ENCODE data around the gene PILRA. TPM values are rescaled to one million over a fixed set of nuclear protein-coding genes. Genes with fewer than 3 reads are reported as not detected.
A peak's percentile ranks its signal among the peaks of the same experiment; 100 is the strongest.
"Not testable (repeated sequence)": the region's sequence is repeated elsewhere in the genome, so short reads cannot be mapped to it uniquely, and the experiment has no call there.

PILRA gene
- total and polyA plus RNA-seq, 2 of the 13 experiments (the other 11 are each of a cell fraction or from before 2014, with no cell fraction given) = 0.13 to 1.3 TPM

DNA sequence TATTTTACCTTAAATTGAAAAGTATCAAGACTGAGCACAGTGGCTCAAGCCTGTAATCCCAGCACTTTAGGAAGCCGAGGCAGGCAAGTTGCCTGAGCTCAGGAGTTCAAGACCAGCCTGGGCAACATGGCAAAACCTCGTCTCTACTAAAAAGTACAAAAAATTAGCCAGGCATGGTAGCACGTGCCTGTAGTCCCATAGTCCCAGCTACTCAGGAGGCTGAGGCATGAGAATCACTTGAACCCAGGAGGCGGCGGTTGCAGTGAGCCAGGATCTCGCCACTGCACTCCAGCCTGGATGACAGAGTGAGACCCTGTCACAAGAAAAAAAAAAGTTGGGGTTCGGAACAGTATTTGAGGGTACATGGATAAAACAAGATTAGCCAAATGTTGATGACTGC lies 66.0 kb downstream of the PILRA start:
- FAIRE-seq; H4K20me1 ChIP-seq (ENCODE audit: insufficient read depth, low read length); in situ Hi-C loops (cut with HindIII; ENCODE audit: extremely low pct_ligation_motif_present, low pct_unique_long_range_greater_than_20kb); H3K27me3 ChIP-seq (ENCODE audit: control insufficient read depth in 1 of 2, insufficient read depth in 2 of 2, low read length in 2 of 2); CTCF ChIA-PET (ENCODE audit: low intra/inter-chr PET ratio, low total read pairs); H3K36me3 ChIP-seq (replicated peaks in 1 of 2; ENCODE audit: control insufficient read depth in 1 of 2, insufficient read depth in 2 of 2, low read length in 2 of 2); H2AFZ ChIP-seq (ENCODE audit: low read length); H3K9me3 ChIP-seq (ENCODE audit: low read length); intact Hi-C loops (cut with micrococcal nuclease; ENCODE audit: unreplicated experiment); DNase-seq (ENCODE audit: low spot score); H3K9ac ChIP-seq (ENCODE audit: insufficient read depth, low read depth, low read length); H3K4me2 ChIP-seq (ENCODE audit: low read depth, low read length); H3K4me3 ChIP-seq (replicated peaks in 1 of 3; ENCODE audit: insufficient read depth in 1 of 3, low read depth in 2 of 3, low read length in 3 of 3); BruUV-seq (replicated peaks); ATAC-seq: not testable (repeated sequence)
- Histone ChIP-seq H3K27ac (ENCODE audit: extremely low read length, insufficient read depth, low read length) (peak overlapping the region; percentile 71), H3K79me2 (ENCODE audit: insufficient read depth, low read length) (peaks cover 14% of the 10 kb centered on the region), H3K4me1 (ENCODE audit: insufficient read depth, low read length) (peaks cover 51% of the 10 kb centered on the region)
- POLR2A ChIA-PET = interaction anchor here (1.7 to 6.0 kb wide), 2 partner anchors 8 to 10 kb away, joined by 6 to 42 read pairs; partner anchors contain the start of genes MEPCE and ZCWPW1
- 0 out of 2 replicates have a peak, but pooled peaks have one; percentile 8 for TF ChIP-seq ZNF501 (CRISPR knock-in tag; IDR thresholded peaks at IDR 0.05)
- WGBS (ENCODE audit: low lambda C conversion rate) = 96% methylated on average over 7 of the region's 7 CpGs

DNA sequence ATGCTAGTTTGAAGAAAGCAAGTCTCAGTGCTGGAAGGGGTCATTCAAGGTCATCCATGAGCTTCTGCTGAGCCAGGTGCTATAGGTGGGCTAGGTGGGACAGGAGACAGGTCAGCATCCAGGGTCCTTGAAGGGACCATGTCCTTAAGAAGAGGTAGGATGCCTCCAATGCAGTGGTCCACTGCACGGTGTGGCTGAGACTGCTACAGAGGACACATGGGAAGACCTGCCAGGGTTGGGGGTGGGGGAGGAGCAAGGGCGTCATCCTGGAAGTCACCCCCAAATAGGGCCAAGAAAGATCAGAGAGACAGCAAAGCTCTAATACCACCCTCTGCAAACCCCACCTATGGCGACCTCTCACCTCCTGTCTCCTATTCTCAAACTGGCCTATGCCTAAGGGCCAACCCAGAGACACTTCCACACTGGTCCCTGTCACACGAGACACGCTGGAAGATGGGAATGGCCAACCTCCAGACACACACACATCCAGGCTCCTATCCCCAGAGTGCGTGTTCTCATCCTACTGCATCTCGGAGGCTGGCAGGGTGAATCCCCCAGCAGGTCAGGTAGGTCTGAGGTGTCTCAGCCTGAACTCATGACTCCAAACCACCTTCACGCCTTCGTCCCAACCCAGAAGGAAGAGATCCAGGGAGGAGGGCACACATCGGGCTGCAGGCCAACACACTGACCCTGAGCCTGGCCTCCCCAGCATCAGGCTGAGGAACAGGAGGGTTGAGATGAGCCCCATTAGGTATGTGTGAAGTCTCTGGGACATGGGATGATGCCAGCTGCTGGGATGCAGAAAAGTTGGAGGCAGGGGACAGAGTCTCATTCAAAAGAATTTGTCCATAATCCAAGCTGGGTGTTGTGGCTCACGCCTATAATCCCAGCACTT lies 68.6 kb downstream of the PILRA start:
- Histone ChIP-seq H2AFZ (ENCODE audit: low read length) (no peak overlapping the region), H3K27me3 (ENCODE audit: control insufficient read depth in 1 of 2, insufficient read depth in 2 of 2, low read length in 2 of 2) (no peaks in the 10 kb centered on the region), H3K36me3 (replicated peaks in 1 of 2; ENCODE audit: control insufficient read depth in 1 of 2, insufficient read depth in 2 of 2, low read length in 2 of 2) (no peaks in the 10 kb centered on the region), H3K9me3 (ENCODE audit: low read length) (no peaks in the 10 kb centered on the region), H3K9ac (ENCODE audit: insufficient read depth, low read depth, low read length) (no peak overlapping the region), H3K4me1 (ENCODE audit: insufficient read depth, low read length) (peaks cover 60% of the 10 kb centered on the region), H4K20me1 (ENCODE audit: insufficient read depth, low read length) (no peaks in the 10 kb centered on the region), H3K79me2 (ENCODE audit: insufficient read depth, low read length) (no peaks in the 10 kb centered on the region), H3K4me2 (ENCODE audit: low read depth, low read length) (no peak overlapping the region), H3K4me3 (replicated peaks in 1 of 3; ENCODE audit: insufficient read depth in 1 of 3, low read depth in 2 of 3, low read length in 3 of 3) (no peak overlapping the region), H3K27ac (ENCODE audit: extremely low read length, insufficient read depth, low read length) (no peak overlapping the region)
- ATAC-seq = no peak
- intact Hi-C loops (cut with micrococcal nuclease; ENCODE audit: unreplicated experiment) = no loop called here
- no peak for FAIRE-seq
- ChIA-PET POLR2A (interaction anchor here (1.1 to 6.6 kb wide), 4 partner anchors 12 to 231 kb away, joined by 3 to 199 read pairs (median 22); partner anchors contain the start of genes FBXO24, GNB2, LRCH4 and MEPCE), CTCF (ENCODE audit: low intra/inter-chr PET ratio, low total read pairs) (no interaction called here)
- DNase-seq (ENCODE audit: low spot score) = no peak
- BruUV-seq (replicated peaks) = no TSS peak
- TF ChIP-seq, protein P1, sequence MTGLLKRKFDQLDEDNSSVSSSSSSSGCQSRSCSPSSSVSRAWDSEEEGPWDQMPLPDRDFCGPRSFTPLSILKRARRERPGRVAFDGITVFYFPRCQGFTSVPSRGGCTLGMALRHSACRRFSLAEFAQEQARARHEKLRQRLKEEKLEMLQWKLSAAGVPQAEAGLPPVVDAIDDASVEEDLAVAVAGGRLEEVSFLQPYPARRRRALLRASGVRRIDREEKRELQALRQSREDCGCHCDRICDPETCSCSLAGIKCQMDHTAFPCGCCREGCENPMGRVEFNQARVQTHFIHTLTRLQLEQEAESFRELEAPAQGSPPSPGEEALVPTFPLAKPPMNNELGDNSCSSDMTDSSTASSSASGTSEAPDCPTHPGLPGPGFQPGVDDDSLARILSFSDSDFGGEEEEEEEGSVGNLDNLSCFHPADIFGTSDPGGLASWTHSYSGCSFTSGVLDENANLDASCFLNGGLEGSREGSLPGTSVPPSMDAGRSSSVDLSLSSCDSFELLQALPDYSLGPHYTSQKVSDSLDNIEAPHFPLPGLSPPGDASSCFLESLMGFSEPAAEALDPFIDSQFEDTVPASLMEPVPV (CRISPR knock-in tag; IDR thresholded peaks at IDR 0.05) = no peak
- TF ChIP-seq XRCC5 (optimal IDR thresholded peaks at IDR 0.05; ENCODE audit: low read length) = no peak
- no peak for TF ChIP-seq ZNF333 (CRISPR knock-in tag; IDR thresholded peaks at IDR 0.05; ENCODE audit: borderline replicate concordance)
- no peak for TF ChIP-seq BCL6 (CRISPR knock-in tag; IDR thresholded peaks at IDR 0.05)
- no peak for TF ChIP-seq AGO1 (IDR thresholded peaks at IDR 0.05; ENCODE audit: low read depth, low read length, poor library complexity, severe bottlenecking)
- WGBS (ENCODE audit: low lambda C conversion rate) = 92% methylated on average over 11 of the region's 11 CpGs
- in situ Hi-C loops (cut with HindIII; ENCODE audit: extremely low pct_ligation_motif_present, low pct_unique_long_range_greater_than_20kb) = no loop called here

All from HepG2 (cell line).